WERI-Rb-1 (cell line): Measurements from ENCODE around the gene UGDH.

Experiments
- DNase-seq: peaks from one replicate; pipeline ENCODE4 v3.0.0-alpha.2; 2020
- H3K27ac ChIP-seq: fragments of 250-450 bp; sonication (Bioruptor Pico); 2 replicates; pipeline ENCODE4 v1.5.1; 2020; ENCODE audit warnings: mild to moderate bottlenecking, moderate library complexity
- H3K27me3 ChIP-seq: fragments of 250-450 bp; sonication (Bioruptor Pico); 2 replicates; pipeline ENCODE4 v1.5.1; 2021; ENCODE audit warnings: mild to moderate bottlenecking, low read depth, moderate library complexity; ENCODE audit not compliant: insufficient read depth, severe bottlenecking
- H3K36me3 ChIP-seq: fragments of 250-450 bp; sonication (Bioruptor Pico); 2 replicates; pipeline ENCODE4 v1.5.1; 2020; ENCODE audit warnings: mild to moderate bottlenecking, moderate library complexity
- H3K4me3 ChIP-seq: 2 replicates; pipeline ENCODE4 v1.5.1; 2011; ENCODE audit warnings: low read depth, mild to moderate bottlenecking, control low read depth, low read length
- H3K9me3 ChIP-seq: fragments of 250-450 bp; sonication (Bioruptor Pico); 2 replicates; pipeline ENCODE4 v1.5.1; 2021; ENCODE audit warnings: mild to moderate bottlenecking, moderate library complexity; ENCODE audit not compliant: severe bottlenecking
- CTCF ChIP-seq: IDR thresholded peaks from 2 replicates; pipeline ENCODE4 v1.5.1; 2011; ENCODE audit warnings: low read depth, mild to moderate bottlenecking, control low read depth, inconsistent platforms, low read length

The UGDH gene

GRCh38 chr4:39527296-39528060, at the start of gene UGDH:
TSS of gene UGDH (minus strand) at chr4:39527439. CDS start at chr4:39521512, 5,927 bp downstream.
- Histone ChIP-seq H3K27me3 (no peaks in the 10 kb centered on the region), H3K27ac (peak within 1 kb of the TSS; percentile 87), H3K9me3 (peaks cover 4% of the 10 kb centered on the region), H3K4me3 (peak within 1 kb of the TSS; percentile 79), H3K36me3 (peaks cover 17% of the 10 kb centered on the region)
- TF ChIP-seq CTCF, result no peak; the same call in 1 of the 2 replicates
- peak; percentile 100 for DNase-seq

GRCh38 chr4:39574946-39575345, 47.7 kb upstream of the UGDH start:
- H3K27me3 ChIP-seq, result no peaks in the 10 kb centered on the region
- no peak overlapping the region for H3K4me3 ChIP-seq
- no peak for DNase-seq
- no peak overlapping the region for H3K27ac ChIP-seq
- no peaks in the 10 kb centered on the region for H3K9me3 ChIP-seq
- TF ChIP-seq CTCF, result no peak
- no peaks in the 10 kb centered on the region for H3K36me3 ChIP-seq

GRCh38 chr4:39571504-39571903, 44.3 kb upstream of the UGDH start:
- Histone ChIP-seq H3K27ac (no peak overlapping the region), H3K27me3 (no peaks in the 10 kb centered on the region), H3K36me3 (no peaks in the 10 kb centered on the region), H3K4me3 (no peak overlapping the region), H3K9me3 (no peaks in the 10 kb centered on the region)
- no peak for DNase-seq
- no peak for TF ChIP-seq CTCF

GRCh38 chr4:39571054-39571453, 43.8 kb upstream of the UGDH start:
- Histone ChIP-seq H3K4me3 (no peak overlapping the region), H3K9me3 (peaks cover 2% of the 10 kb centered on the region), H3K36me3 (no peaks in the 10 kb centered on the region), H3K27ac (no peak overlapping the region), H3K27me3 (no peaks in the 10 kb centered on the region)
- no peak for DNase-seq
- no peak for TF ChIP-seq CTCF

GRCh38 chr4:39569209-39569608, 42.0 kb upstream of the UGDH start:
- no peak for DNase-seq
- Histone ChIP-seq H3K27me3 (no peaks in the 10 kb centered on the region), H3K36me3 (no peaks in the 10 kb centered on the region), H3K4me3 (no peak overlapping the region), H3K27ac (no peak overlapping the region), H3K9me3 (peaks cover 4% of the 10 kb centered on the region)
- TF ChIP-seq CTCF, result no peak

GRCh38 chr4:39568805-39569204, 41.6 kb upstream of the UGDH start:
- H3K27me3 ChIP-seq, result no peaks in the 10 kb centered on the region
- no peak overlapping the region for H3K27ac ChIP-seq
- H3K36me3 ChIP-seq, result no peaks in the 10 kb centered on the region
- DNase-seq, result no peak
- no peak for TF ChIP-seq CTCF
- no peak overlapping the region for H3K4me3 ChIP-seq
- peaks cover 4% of the 10 kb centered on the region for H3K9me3 ChIP-seq
